Thymus (tissue), 11 donors: ENCODE results near the gene LRRC18. TPM values are rescaled to one million over a fixed set of nuclear protein-coding genes. Genes with fewer than 3 reads are reported as not detected.

Experiments used
- DNase-seq, 9 donors: peaks; one replicate each; pipeline ENCODE4 v3.0.0-alpha.2; 2013; ENCODE audit warnings: low spot score in 9 of 9, low read depth in 6 of 9, missing footprints in 1 of 9
- H3K27ac ChIP-seq, 2 donors: one replicate each; pipeline ENCODE4 v1.5.1; 2013; ENCODE audit warnings: control low read depth in 1 of 2, low read depth in 1 of 2, low read length in 1 of 2, mild to moderate bottlenecking in 1 of 2, moderate library complexity in 1 of 2
- H3K27me3 ChIP-seq, 2 donors: one replicate each; pipeline ENCODE4 v1.5.1; 2013; ENCODE audit warnings: low read length in 1 of 2; ENCODE audit not compliant: control insufficient read depth in 2 of 2, insufficient read depth in 1 of 2
- H3K36me3 ChIP-seq, 2 donors: one replicate each; pipeline ENCODE4 v1.5.1; 2013; ENCODE audit warnings: low read length in 1 of 2, mild to moderate bottlenecking in 1 of 2, moderate library complexity in 1 of 2; ENCODE audit not compliant: control insufficient read depth in 2 of 2, insufficient read depth in 2 of 2
- H3K4me1 ChIP-seq, 2 donors: one replicate each; pipeline ENCODE4 v1.5.1; 2013; ENCODE audit warnings: low read length in 2 of 2; ENCODE audit not compliant: control insufficient read depth in 2 of 2, insufficient read depth in 2 of 2
- H3K4me3 ChIP-seq, 2 donors: one replicate each; pipeline ENCODE4 v1.5.1; 2013; ENCODE audit warnings: low read length in 2 of 2, control low read depth in 1 of 2, mild to moderate bottlenecking in 1 of 2
- H3K9me3 ChIP-seq, 2 donors: one replicate each; pipeline ENCODE4 v1.5.1; 2013; ENCODE audit warnings: low read length in 1 of 2, mild to moderate bottlenecking in 1 of 2; ENCODE audit not compliant: control insufficient read depth in 2 of 2, insufficient read depth in 1 of 2
- WGBS: extraction: QIAGEN DNeasy Blood & Tissue Kit; methylation state at CpG from one replicate; pipeline ENCODE4 v1.1.7; 2013; 5-methylcytosine and 5-hydroxymethylcytosine counted together
- polyA plus RNA-seq: library from polyadenylated mRNA; stranded (reverse); fragments of 200-250 nt; gene quantifications from one replicate; pipeline ENCODE4 v1.2.3, GENCODE V29; 2013
- total RNA-seq: library from RNA; stranded (reverse); fragments of 120-200 nt; gene quantifications from one replicate; pipeline ENCODE4 v1.2.4, GENCODE V29; 2013
- donor health status: healthy.

LRRC18 gene
- total and polyA plus RNA-seq, 2 donors = 0.05 to 0.07 TPM

- Histone ChIP-seq H3K4me1 (no peaks in the 10 kb centered on the region), H3K36me3 (no peaks in the 10 kb centered on the region), H3K27ac (no peak overlapping the region), H3K9me3 (no peaks in the 10 kb centered on the region), H3K27me3 (no peaks in the 10 kb centered on the region), H3K4me3 (no peak overlapping the region)
- WGBS = 100% methylated on average over 2 of the region's 2 CpGs
- DNase-seq = no peak
Observed at GRCh38 chr10:48905311-48905710, 34.3 kb downstream of the LRRC18 start.

- Histone ChIP-seq H3K36me3 (no peaks in the 10 kb centered on the region), H3K4me1 (no peaks in the 10 kb centered on the region), H3K27me3 (no peaks in the 10 kb centered on the region)
Observed at GRCh38 chr10:48904861-48905260, 34.8 kb downstream of the LRRC18 start.

GRCh38 chr10:48903151-48903550 lies 36.5 kb downstream of the LRRC18 start:
- H3K4me1 ChIP-seq = no peaks in the 10 kb centered on the region

More at GRCh38 chr10:48904861-48905260, 34.8 kb downstream of the LRRC18 start:
- H3K4me3 ChIP-seq = no peak overlapping the region
- no peaks in the 10 kb centered on the region for H3K9me3 ChIP-seq
- WGBS = 96% methylated on average over 2 of the region's 2 CpGs
- DNase-seq = no peak
- no peak overlapping the region for H3K27ac ChIP-seq

GRCh38 chr10:48902096-48902495 lies 37.5 kb downstream of the LRRC18 start:
- no peaks in the 10 kb centered on the region for H3K27me3 ChIP-seq
- no peaks in the 10 kb centered on the region for H3K36me3 ChIP-seq
- 95% methylated on average over 7 of the region's 7 CpGs for WGBS
- H3K4me3 ChIP-seq = no peak overlapping the region
- no peaks in the 10 kb centered on the region for H3K9me3 ChIP-seq
- H3K4me1 ChIP-seq = no peaks in the 10 kb centered on the region
- DNase-seq = no peak
- no peak overlapping the region for H3K27ac ChIP-seq

More at GRCh38 chr10:48903151-48903550, 36.5 kb downstream of the LRRC18 start:
- no peak overlapping the region for H3K4me3 ChIP-seq
- no peaks in the 10 kb centered on the region for H3K36me3 ChIP-seq
- H3K27me3 ChIP-seq = no peaks in the 10 kb centered on the region
- WGBS = 96% methylated on average over 2 of the region's 2 CpGs
- no peak overlapping the region for H3K27ac ChIP-seq
- DNase-seq = no peak
- no peaks in the 10 kb centered on the region for H3K9me3 ChIP-seq

GRCh38 chr10:48901319-48901718 lies 38.3 kb downstream of the LRRC18 start:
- Histone ChIP-seq H3K27ac (no peak overlapping the region), H3K27me3 (no peaks in the 10 kb centered on the region), H3K4me3 (no peak overlapping the region), H3K9me3 (no peaks in the 10 kb centered on the region), H3K4me1 (no peaks in the 10 kb centered on the region), H3K36me3 (no peaks in the 10 kb centered on the region)
- WGBS = 87% methylated on average over 5 of the region's 5 CpGs
- DNase-seq = no peak

- no peaks in the 10 kb centered on the region for H3K27me3 ChIP-seq
- peak in 1 of 9 donors; percentile 5 for DNase-seq
- no peak overlapping the region for H3K27ac ChIP-seq
- H3K4me1 ChIP-seq = no peaks in the 10 kb centered on the region
- 97% methylated on average over 2 of the region's 2 CpGs for WGBS
- no peak overlapping the region for H3K4me3 ChIP-seq
- H3K36me3 ChIP-seq = no peaks in the 10 kb centered on the region
- H3K9me3 ChIP-seq = no peaks in the 10 kb centered on the region
Observed at GRCh38 chr10:48900371-48900801, 39.3 kb downstream of the LRRC18 start.

GRCh38 chr10:48899781-48900180 lies 39.9 kb downstream of the LRRC18 start:
- no peak for DNase-seq
- no peak overlapping the region for H3K27ac ChIP-seq

GRCh38 chr10:48898426-48898825 lies 41.2 kb downstream of the LRRC18 start:
- H3K36me3 ChIP-seq = no peaks in the 10 kb centered on the region
- no peaks in the 10 kb centered on the region for H3K27me3 ChIP-seq
- H3K4me1 ChIP-seq = no peaks in the 10 kb centered on the region
- H3K4me3 ChIP-seq = no peak overlapping the region
- H3K9me3 ChIP-seq = no peaks in the 10 kb centered on the region
- no peak for DNase-seq
- 98% methylated on average over 1 of the region's 1 CpG for WGBS
- no peak overlapping the region for H3K27ac ChIP-seq

More at GRCh38 chr10:48899781-48900180, 39.9 kb downstream of the LRRC18 start:
- Histone ChIP-seq H3K9me3 (no peaks in the 10 kb centered on the region), H3K4me3 (no peak overlapping the region), H3K36me3 (no peaks in the 10 kb centered on the region), H3K4me1 (no peaks in the 10 kb centered on the region), H3K27me3 (no peaks in the 10 kb centered on the region)
- 85% methylated on average over 8 of the region's 8 CpGs for WGBS

GRCh38 chr10:48897441-48897790 lies 42.2 kb downstream of the LRRC18 start:
- Histone ChIP-seq H3K9me3 (no peaks in the 10 kb centered on the region), H3K36me3 (no peaks in the 10 kb centered on the region), H3K4me1 (no peaks in the 10 kb centered on the region), H3K27ac (no peak overlapping the region), H3K27me3 (no peaks in the 10 kb centered on the region), H3K4me3 (no peak overlapping the region)
- 98% methylated on average over 10 of the region's 10 CpGs for WGBS
- no peak for DNase-seq
